Umbilical cord (tissue), 2 donors: Measurements from ENCODE around the gene PLCB4. TPM values are rescaled to one million over a fixed set of nuclear protein-coding genes. Genes with fewer than 3 reads are reported as not detected.

Experiments used
- DNase-seq: peaks from one replicate; pipeline ENCODE4 v3.0.0-alpha.2; 2015; ENCODE audit warnings: low spot score
- total RNA-seq: library from RNA; depleted of rRNA; stranded (reverse); fragments of >200 nt; gene quantifications from one replicate; pipeline ENCODE4 v1.2.3, GENCODE V29; 2014; ENCODE audit warnings: low replicate concordance; ENCODE audit not compliant: insufficient read depth

PLCB4 gene
- total RNA-seq, 1 donor from 2014 or later = 7.2 TPM

GRCh38 chr20:9218531-9218961 is 149.7 kb downstream of the PLCB4 start:
- DNase-seq = peak; percentile 50

DNA sequence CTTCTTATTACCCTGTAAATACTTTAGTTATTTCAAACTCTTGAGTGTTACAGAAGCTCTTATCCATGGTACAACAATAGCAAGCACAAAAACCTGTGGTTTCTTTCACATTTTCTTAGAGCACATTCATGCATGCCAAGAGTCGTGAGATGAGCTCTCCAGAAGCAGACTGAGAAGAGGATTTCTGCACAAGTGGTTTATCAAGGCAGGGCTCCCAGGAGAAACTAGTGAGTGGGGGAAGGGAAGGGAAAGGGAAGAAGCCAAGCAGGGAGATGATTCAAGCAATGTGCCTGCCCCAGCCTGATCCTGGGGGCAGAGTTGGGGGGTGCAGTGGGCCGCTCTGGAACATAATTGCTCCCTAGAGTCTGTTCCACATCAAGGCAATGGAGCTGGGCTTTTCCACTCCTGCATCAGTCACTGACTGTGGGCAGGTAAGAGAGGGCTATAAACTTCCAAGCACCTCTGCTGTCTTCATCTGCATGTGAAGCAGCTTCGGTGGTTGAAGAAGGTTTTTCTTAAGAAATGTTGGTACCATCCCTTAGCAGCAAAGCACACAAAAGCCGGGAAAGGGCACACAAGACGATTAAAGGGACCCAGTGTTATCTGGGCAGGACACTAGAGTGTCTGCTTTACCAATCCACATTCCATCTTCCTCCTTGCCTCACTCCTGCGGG is 152.1 kb downstream of the PLCB4 start:
- DNase-seq = peak; percentile 51

GRCh38 chr20:9223296-9223695 is 154.4 kb downstream of the PLCB4 start:
- no peak for DNase-seq

- no peak for DNase-seq
These were observed 157.0 kb downstream of the PLCB4 start for GRCh38 chr20:9225879-9226278.

DNA sequence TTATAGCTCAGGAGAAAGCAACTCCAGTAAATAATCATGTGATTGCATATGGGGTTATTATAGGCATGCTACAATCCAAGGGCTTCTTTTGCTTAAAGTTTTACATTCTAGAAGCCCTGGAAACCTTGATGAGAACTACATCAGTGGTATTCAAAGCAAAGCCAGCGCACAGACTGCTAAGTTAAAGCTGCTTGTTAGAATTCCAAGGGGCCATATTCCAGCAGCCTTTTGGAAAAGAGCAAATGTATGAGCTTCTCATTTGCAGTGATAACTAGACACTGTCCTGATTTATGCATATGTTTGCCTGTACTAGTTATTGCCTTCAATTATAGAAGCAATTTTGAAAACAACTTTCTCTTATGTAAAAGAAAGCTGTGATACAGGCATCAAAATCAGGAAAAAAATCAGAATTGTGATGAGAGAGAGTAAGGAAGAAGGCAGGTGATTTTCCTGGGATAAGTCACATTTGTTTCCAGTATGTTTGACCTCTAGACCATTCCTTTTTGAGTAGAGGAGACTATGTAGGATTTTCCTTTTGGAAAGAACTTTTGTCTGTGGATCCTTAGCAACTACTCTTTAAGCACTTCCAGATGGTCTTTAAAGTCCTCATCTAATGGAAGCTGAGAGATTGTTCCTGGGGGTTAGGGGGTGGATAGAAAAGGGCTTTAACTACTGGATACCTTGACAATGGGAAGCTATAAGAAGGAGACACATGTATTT is 159.2 kb downstream of the PLCB4 start:
- DNase-seq = no peak

- DNase-seq = no peak
These were observed 160.0 kb downstream of the PLCB4 start for GRCh38 chr20:9228774-9229450.

GRCh38 chr20:9230406-9230805 is 161.5 kb downstream of the PLCB4 start:
- DNase-seq = no peak

DNA sequence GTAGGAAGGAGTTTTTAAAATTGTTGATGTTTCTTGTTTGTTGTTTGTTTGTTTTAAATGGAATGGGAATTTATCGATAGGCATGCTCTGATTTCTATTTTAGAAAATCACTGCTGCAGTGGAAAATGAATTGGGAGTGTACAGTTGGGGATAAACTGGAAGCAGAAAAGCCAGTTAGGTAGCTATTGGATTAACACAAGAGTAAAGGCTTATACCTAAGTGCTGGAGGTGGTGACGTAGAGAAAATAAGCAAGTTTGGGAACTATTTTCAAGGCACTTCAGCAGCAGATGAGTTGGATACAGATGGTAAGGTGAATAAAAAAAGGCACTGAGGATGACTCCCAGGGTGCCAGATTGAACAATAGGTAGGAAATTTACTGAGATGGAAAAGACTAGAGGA is 164.9 kb downstream of the PLCB4 start:
- no peak for DNase-seq

GRCh38 chr20:9235518-9235917 is 166.6 kb downstream of the PLCB4 start:
- peak; percentile 18 for DNase-seq

DNA sequence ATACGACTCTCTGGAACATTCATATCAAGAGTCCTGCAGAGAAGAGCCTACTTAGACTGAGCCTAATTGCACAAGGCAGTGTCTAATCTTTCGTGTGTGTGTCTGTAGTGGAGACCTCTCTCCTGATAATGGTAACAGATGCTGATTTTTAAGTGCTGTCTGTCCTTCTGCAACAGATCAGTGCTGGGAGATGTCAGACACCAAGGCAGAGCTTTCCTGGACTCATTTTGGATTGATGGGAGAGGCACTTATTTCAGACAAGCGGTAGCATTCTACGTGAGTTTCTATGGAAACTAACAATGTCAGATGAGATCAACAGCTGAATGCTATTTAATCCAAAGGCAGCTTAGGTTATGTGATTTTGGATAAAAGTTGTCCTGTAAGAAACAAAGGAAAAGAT is 167.6 kb downstream of the PLCB4 start:
- DNase-seq = no peak

GRCh38 chr20:9241232-9241692 is 172.4 kb downstream of the PLCB4 start:
- DNase-seq = no peak

DNA sequence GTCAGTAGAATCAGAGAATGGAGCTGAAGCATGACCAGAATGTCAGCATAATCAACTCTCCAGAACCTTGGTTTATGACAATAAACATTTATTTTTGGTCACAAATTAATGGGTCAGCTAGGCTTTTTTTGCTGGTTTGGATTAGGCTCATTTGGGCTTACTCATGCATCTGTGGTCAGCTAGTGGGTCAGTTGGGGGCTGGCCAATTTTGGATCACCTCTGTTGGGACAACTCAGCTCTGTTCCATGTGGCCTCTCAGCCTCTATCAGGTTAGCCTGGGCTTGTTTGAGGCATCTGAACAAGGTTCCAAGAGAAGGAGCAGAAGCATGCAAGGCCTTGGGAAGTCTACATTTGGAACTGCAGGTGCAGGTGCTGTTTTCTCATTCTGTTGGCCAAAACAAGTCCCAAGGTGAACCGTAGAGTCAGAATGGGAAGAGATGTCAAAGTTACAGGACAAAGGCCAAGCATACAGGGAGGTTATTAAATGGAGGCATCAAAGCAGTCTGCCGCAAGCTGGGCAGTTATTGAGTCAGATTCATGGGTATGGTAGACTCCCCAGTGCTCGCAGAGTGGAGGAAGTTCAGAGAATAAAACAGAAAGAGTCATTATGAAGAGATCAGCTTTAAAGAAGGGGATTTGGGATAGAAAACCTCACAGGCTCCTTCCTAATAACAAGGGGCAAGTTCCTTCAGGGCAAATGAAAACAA is 173.0 kb downstream of the PLCB4 start:
- no peak for DNase-seq

GRCh38 chr20:9243986-9244385 is 175.1 kb downstream of the PLCB4 start:
- DNase-seq = no peak

GRCh38 chr20:9244811-9245210 is 175.9 kb downstream of the PLCB4 start:
- no peak for DNase-seq

GRCh38 chr20:9246731-9247130 is 177.8 kb downstream of the PLCB4 start:
- DNase-seq = no peak

DNA sequence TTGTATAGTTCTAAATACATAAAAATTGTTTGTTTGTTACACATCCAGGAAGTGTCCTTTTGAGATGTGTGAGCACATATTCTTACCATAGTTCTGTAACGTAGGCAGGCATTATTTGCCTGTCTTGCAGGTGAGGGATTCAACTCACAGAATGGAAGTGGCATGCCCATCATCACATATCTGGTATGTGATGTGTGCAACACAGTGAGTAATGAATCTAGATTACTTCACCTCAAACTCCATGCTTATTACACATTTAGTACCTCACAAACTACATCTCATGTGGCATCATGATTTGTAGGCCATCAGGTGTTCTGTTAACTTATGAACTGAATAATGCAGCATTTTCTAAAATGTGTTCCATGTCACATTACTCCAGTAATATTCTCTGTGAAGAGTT is 181.6 kb downstream of the PLCB4 start:
- DNase-seq = no peak

DNA sequence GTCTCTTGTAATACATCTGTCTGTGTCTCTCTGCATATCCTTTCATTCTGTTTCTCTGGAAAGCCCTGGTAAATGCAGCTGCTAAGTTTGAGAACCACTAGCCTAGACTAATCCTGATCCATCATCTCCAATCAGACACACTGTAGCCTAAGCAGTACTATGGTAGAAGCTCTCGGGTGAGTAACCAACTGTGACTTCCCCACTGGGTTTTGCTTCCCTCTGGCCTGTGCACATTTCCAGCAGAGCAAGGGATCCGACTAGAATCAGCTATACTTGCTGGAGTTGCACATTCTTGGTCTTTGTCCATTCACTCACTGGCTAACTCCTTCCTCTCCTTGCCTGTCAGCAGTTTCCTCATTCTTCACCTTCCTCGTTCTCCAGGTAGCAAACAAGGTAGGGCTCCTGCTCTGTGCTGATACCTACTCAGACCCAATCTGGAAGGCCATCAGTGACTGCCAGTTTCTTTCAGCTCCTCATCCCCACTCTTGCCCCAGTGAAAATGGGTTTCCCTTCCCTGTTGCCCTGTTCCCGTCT is 184.2 kb downstream of the PLCB4 start:
- DNase-seq = no peak

- no peak for DNase-seq
These were observed 186.3 kb downstream of the PLCB4 start for GRCh38 chr20:9255171-9255570.

- no peak for DNase-seq
These were observed 187.5 kb downstream of the PLCB4 start for GRCh38 chr20:9256393-9256792.

GRCh38 chr20:9258901-9259300 is 190.0 kb downstream of the PLCB4 start:
- DNase-seq = no peak

- DNase-seq = no peak
These were observed 191.1 kb downstream of the PLCB4 start for GRCh38 chr20:9260027-9260426.

DNA sequence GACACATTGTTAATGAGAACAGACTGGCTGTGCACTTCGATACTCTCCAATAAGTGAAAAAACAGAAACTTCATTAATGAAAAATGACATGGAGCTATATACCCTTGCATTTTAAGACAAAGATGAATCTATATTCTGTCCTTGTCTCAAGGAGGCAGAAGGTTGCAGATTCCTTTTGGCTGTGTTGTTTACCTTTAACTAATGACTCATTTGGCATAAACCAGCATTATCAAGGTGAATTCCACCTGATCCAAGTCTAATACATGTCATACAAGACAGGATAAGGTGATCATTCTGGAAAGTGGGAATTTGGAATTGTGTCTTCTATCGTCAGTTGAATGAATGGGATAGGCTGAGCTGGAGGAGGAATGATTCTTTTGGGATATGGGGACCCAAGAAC is 192.9 kb downstream of the PLCB4 start:
- no peak for DNase-seq
